CD4-positive, alpha-beta T cell treated with Interferon alpha-2 for 1 hour (primary cell): Measurements from ENCODE around the gene CHRNE.
A peak's percentile ranks its signal among the peaks of the same experiment; 100 is the strongest.
"Not testable (repeated sequence)": the region's sequence is repeated elsewhere in the genome, so short reads cannot be mapped to it uniquely, and the experiment has no call there.

Experiments used
- DNase-seq, 2 donors: peaks; one replicate each; pipeline ENCODE4 v3.0.0-alpha.2; 2020 to 2022

CHRNE gene

DNA sequence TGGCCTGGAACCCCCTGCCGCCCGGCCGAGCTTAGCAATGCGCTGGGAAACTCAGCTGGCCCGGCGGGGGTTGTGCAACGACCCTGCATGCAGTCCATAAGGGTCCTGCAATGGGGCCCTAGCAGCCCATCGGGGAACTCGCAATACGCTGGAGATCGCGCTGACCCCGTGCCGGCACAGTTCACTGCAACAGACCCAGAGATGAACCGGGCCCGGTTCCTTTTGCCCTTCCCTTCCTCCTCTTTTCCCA lies 36.6 kb upstream of the CHRNE start:
- DNase-seq: no peak

GRCh38 chr17:4938688-4939545 lies 36.0 kb upstream of the CHRNE start:
- no peak for DNase-seq

- no peak for DNase-seq
These were observed 35.2 kb upstream of the CHRNE start for GRCh38 chr17:4938069-4938491.

- DNase-seq: no peak
These were observed 34.7 kb upstream of the CHRNE start for GRCh38 chr17:4937553-4937952.

DNA sequence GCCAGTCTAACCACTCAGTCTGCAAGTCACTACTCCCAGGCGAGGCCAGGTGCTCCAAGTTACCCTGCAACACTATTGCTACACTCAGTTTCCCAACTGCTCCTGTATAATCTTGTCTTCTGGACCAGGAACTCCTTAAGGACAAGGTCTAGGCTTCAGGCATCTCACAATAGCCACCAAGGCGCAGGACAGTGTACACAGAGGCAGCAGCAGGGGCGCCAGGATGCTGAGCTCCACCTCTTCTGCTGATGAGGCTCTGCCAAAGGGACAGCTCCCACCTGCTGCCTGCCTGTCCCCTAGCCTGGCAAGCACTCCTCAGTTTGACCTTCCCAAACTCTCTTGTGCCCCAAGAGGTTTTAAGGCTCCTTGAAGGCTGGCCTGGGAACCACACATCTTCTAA lies 33.5 kb upstream of the CHRNE start:
- DNase-seq: no peak

DNA sequence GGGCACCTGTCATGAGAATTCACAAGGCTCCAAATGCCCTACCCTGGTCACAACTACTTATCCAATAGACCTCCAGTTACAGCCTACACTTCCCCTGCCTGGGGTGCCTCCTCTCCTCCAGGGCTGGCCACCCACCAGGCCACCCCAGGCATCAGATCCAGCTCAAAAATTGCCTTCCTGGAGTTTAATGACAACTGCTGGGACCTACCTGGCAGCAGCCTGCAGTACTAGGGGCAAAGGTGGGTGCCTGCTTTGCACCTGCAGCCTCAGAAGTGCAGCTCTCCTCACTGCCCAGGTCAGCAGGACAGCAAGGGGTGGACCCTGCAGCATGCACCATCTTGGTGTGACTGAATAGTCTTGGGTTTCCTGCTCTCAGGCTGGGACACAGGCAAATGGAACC lies 32.8 kb upstream of the CHRNE start:
- DNase-seq: no peak

DNA sequence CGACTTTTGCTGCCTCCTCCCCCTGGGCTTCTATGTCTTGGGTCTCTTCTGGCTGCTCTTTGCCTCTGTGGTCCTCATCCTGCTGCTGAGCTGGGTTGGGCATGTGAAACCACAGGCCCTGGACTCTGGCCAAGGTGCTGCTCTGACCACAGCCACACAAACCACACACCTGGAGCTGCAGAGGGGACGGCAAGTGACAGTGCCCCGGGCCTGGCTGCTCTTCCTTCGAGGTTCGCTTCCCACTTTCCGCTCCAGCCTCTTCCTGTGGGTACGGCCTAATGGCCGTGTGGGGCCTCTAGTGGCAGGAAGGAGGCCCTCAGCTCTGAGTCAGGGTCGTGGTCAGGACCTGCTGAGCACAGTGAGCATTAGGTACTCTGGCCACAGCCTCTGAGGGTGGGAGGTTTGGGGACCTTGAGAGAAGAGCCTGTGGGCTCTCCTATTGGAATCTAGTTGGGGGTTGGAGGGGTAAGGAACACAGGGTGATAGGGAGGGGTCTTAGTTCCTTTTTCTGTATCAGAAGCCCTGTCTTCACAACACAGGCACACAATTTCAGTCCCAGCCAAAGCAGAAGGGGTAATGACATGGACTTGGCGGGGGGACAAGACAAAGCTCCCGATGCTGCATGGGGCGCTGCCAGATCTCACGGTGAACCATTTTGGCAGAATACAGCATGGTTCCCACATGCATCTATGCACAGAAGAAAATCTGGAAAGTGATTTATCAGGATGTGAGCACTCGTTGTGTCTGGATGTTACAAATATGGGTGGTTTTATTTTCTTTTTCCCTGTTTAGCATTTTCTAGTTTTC lies 31.5 kb upstream of the CHRNE start:
- DNase-seq: peak; percentile 7 to 28

- DNase-seq: no peak
These were observed 30.7 kb upstream of the CHRNE start for GRCh38 chr17:4933646-4934045.

GRCh38 chr17:4932756-4933155 lies 29.9 kb upstream of the CHRNE start:
- no peak for DNase-seq

DNA sequence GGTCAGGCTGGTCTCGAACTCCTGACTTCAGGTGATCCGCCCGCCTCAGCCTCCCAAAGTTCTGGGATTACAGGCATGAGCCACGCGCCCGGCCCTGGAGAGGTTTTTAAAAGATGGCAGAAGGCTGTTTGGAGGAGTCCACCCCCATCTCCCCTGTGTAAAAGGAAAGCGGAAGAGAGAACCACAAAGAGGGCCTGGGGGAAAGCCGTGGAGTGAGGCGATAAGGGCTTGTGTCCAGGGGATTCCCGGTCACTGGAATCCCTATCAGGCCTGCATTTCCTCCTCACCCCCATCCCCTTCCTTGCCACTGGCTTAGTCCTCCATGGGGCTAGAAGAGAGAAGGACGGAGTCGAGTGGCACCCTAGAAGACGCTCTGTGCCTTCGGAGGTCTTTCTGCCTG lies 29.1 kb upstream of the CHRNE start, which contains the start of gene GP1BA:
Gene GP1BA (plus strand): TSS at position 315 of the 400 bp plus-strand sequence. CDS start 328 bp downstream, outside the sequence.
- DNase-seq: no peak

DNA sequence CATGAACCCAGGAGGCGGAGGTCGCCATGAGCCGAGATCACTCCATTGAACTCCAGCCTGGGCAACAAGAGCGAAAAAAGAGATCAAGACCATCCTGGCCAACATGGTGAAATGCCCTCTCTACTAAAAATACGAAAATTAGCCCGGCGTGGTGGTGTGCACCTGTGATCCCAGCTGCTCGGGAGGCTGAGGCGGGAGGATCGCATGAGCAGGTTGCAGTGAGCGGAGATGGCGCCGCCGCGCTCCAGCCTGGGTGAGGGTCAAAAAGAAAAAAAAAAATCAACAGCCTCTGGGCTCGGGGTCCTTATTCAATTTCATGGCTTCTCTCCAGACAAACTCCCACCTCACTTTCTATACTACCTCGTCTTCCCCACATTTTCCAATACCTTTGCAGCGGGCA lies 26.0 kb upstream of the CHRNE start:
- no peak for DNase-seq

- not testable (repeated sequence) for DNase-seq
These were observed 23.9 kb upstream of the CHRNE start for GRCh38 chr17:4926577-4927335.

DNA sequence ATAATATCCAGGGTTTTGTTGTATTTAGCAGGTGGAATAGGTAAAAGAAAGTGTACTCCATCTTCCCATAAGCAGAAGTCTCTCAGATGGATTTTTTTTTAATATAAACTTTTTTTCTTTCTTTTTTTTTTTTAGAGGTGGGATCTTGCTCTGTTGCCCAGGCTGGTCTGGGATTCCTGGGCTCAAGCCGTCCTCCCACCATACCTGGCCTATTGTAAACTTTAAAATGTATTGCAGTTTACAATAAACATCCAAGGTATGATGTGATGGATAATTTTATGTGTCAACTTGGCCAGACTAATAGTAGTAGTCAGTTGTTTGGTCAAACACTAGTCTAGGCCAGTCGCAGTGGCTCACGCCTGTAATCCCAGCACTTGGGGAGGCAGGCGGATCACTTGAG lies 18.4 kb upstream of the CHRNE start:
- no peak for DNase-seq

- peak in 1 of 2 donors; percentile 37 for DNase-seq
These were observed 17.6 kb upstream of the CHRNE start for GRCh38 chr17:4920351-4921048.

DNA sequence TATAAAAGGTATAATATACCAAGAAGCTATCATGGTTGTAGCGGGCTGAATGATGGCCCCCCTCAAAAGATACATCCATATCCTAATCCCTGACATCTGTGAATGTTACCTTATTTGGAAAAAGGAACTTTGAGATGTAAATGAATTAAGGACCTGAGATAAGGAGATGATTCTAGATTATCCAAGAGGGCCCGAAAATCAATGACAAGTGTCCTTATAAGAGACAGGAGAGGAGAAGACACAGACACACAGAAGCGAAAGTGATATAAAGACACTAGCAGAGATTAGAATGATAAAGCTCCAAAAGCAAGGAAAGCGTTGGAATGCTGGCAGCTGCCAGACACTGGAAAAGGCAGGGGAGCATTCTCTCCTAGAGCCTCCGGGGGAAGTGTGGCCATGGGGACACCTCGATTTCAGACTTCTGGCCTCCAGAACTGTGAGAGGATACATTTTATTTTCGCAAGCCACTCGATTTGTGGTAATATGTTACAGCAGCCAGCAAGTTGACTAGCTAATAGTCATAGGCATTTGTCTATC lies 16.7 kb upstream of the CHRNE start:
- no peak for DNase-seq

GRCh38 chr17:4914551-4914950 lies 11.7 kb upstream of the CHRNE start:
- DNase-seq: not testable (repeated sequence)

GRCh38 chr17:4913994-4914393 lies 11.1 kb upstream of the CHRNE start:
- no peak for DNase-seq

DNA sequence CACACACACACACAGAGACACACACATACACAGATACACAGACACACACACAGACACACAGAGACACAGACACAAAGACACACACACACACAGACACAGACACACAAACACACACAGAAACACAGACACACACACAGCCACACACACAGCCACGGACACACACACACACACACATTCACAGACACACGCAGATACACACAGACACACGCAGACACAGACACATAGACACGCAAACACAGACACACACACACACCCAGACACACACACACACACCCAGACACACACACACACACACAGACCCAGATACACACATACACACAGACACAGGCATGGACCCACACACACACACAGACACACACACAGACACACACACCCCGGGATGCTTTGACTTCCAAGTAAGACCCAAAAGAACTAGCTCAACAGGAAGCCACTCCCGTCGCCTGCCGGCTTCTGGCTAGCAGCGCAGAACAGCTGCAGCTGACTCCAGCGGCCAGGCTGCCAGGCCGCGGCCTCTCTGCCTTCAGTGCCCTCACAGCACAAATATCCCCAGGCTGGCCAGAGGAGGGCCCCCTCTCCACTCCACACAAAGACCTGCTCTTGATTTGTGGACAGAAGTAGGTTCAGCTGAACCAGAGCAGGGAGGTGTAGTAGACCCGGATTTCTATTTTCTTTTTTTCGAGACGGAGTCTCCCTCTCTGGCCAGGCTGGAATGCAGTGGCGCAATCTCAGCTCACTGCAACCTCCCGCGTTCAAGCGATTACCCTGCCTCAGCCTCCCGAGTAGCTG lies 6.0 kb upstream of the CHRNE start:
- peak; percentile 83 to 85 for DNase-seq

GRCh38 chr17:4908301-4908700 lies 5.4 kb upstream of the CHRNE start:
- no peak for DNase-seq

- DNase-seq: not testable (repeated sequence)
These were observed 3.7 kb upstream of the CHRNE start for GRCh38 chr17:4906642-4907041.

GRCh38 chr17:4902540-4902939 lies 358 bp downstream of the CHRNE start:
- no peak for DNase-seq
